WERI-Rb-1 (cell line): ENCODE measurements around the gene BAG2.

Source experiments
- DNase-seq: peaks from one replicate; pipeline ENCODE4 v3.0.0-alpha.2; 2020
- H3K27ac ChIP-seq: fragments of 250-450 bp; sonication (Bioruptor Pico); 2 replicates; pipeline ENCODE4 v1.5.1; 2020; ENCODE audit warnings: mild to moderate bottlenecking, moderate library complexity
- H3K27me3 ChIP-seq: fragments of 250-450 bp; sonication (Bioruptor Pico); 2 replicates; pipeline ENCODE4 v1.5.1; 2021; ENCODE audit warnings: mild to moderate bottlenecking, low read depth, moderate library complexity; ENCODE audit not compliant: insufficient read depth, severe bottlenecking
- H3K36me3 ChIP-seq: fragments of 250-450 bp; sonication (Bioruptor Pico); 2 replicates; pipeline ENCODE4 v1.5.1; 2020; ENCODE audit warnings: mild to moderate bottlenecking, moderate library complexity
- H3K4me3 ChIP-seq: 2 replicates; pipeline ENCODE4 v1.5.1; 2011; ENCODE audit warnings: low read depth, mild to moderate bottlenecking, control low read depth, low read length
- H3K9me3 ChIP-seq: fragments of 250-450 bp; sonication (Bioruptor Pico); 2 replicates; pipeline ENCODE4 v1.5.1; 2021; ENCODE audit warnings: mild to moderate bottlenecking, moderate library complexity; ENCODE audit not compliant: severe bottlenecking
- CTCF ChIP-seq: IDR thresholded peaks from 2 replicates; pipeline ENCODE4 v1.5.1; 2011; ENCODE audit warnings: low read depth, mild to moderate bottlenecking, control low read depth, inconsistent platforms, low read length

Gene BAG2

DNA sequence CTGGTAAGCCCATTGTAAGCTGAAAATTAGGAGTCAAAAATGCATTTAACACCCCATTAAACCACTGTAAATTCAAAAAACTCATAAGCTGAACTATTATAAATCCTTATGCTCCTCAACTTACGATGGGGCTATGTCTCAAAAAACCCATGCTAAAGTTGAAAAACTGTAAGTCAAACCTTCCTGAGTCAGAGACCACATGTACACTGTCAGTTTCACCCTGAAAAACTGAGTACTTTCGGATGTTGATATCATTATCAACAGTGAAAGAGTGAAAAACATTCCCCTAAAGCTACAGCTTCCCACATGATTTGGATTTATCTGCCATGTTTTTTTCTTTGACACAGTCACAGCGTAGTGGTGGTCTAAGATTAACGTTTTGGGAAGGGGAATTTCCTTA, 35.7 kb downstream of the BAG2 start:
- DNase-seq, result no peak
- no peak overlapping the region for H3K4me3 ChIP-seq
- H3K27ac ChIP-seq, result no peak overlapping the region
- no peaks in the 10 kb centered on the region for H3K36me3 ChIP-seq
- TF ChIP-seq CTCF, result no peak
- no peaks in the 10 kb centered on the region for H3K9me3 ChIP-seq
- H3K27me3 ChIP-seq, result no peaks in the 10 kb centered on the region

- Histone ChIP-seq H3K4me3 (no peak overlapping the region), H3K27ac (no peak overlapping the region), H3K9me3 (no peaks in the 10 kb centered on the region), H3K36me3 (no peaks in the 10 kb centered on the region), H3K27me3 (no peaks in the 10 kb centered on the region)
- no peak for TF ChIP-seq CTCF
- no peak for DNase-seq
These were observed 36.9 kb downstream of the BAG2 start for GRCh38 chr6:57209030-57209429.

- H3K27me3 ChIP-seq, result no peaks in the 10 kb centered on the region
- H3K4me3 ChIP-seq, result no peak overlapping the region
- TF ChIP-seq CTCF, result no peak
- no peaks in the 10 kb centered on the region; the same call in 1 of the 2 replicates for H3K36me3 ChIP-seq
- no peak overlapping the region for H3K27ac ChIP-seq
- no peaks in the 10 kb centered on the region for H3K9me3 ChIP-seq
- DNase-seq, result no peak
These were observed 37.9 kb downstream of the BAG2 start for GRCh38 chr6:57210060-57210459.

- Histone ChIP-seq H3K27ac (no peak overlapping the region), H3K9me3 (peaks cover 3% of the 10 kb centered on the region), H3K4me3 (no peak overlapping the region), H3K36me3 (peaks cover 4% of the 10 kb centered on the region; the same call in 1 of the 2 replicates), H3K27me3 (no peaks in the 10 kb centered on the region)
- no peak for DNase-seq
- no peak for TF ChIP-seq CTCF
These were observed 43.1 kb downstream of the BAG2 start for GRCh38 chr6:57215260-57215659.

DNA sequence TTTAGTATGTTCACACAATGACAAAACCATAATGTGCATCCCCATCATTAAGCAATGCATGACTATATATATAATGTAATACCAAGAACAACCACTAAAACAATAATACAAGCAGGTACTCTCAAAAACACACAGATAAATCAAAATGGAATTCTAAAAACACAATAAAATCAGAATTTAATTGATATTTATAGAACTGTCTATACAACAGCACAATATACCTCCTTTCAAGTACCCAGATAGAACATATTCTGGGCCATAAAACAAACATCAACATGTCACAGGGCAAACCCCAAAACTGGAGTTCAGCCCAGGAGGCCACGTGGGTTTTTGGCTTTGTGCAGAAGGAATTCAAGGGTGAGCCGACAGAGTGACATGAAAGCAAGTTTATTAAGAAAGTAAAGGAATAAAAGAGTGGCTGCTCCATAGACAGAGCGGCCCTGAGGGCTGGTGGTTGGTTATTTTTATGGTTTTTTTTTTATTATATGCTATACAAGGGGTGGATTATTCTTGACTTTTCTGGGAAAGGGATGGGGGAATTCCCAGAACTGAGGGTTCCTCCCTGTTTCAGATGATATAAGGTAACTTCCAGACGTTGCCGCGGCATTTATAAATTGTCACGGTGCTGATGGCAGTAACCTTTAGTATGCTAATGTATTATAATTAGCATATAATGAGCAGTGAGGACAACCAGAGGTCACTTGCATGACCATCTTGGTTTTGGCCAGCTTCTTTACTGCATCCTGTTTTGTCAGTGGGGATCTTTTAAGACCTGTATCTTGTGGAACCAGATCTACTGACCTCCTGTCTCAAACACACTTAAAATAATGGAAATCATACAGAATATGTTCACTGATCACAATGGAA, 44.3 kb downstream of the BAG2 start:
- Histone ChIP-seq H3K27ac (no peak overlapping the region), H3K4me3 (no peak overlapping the region), H3K36me3 (peaks cover 4% of the 10 kb centered on the region; the same call in 1 of the 2 replicates), H3K27me3 (no peaks in the 10 kb centered on the region), H3K9me3 (peaks cover 5% of the 10 kb centered on the region)
- no peak for DNase-seq
- TF ChIP-seq CTCF, result no peak
